Activated T-cell treated with anti-CD3 and anti-CD28 coated beads for 4 hours (primary cell): Measurements from ENCODE around the gene TOR1B.

Source experiments
- DNase-seq: peaks from one replicate; pipeline ENCODE4 v3.0.0-alpha.2; 2020

Gene TOR1B

DNA sequence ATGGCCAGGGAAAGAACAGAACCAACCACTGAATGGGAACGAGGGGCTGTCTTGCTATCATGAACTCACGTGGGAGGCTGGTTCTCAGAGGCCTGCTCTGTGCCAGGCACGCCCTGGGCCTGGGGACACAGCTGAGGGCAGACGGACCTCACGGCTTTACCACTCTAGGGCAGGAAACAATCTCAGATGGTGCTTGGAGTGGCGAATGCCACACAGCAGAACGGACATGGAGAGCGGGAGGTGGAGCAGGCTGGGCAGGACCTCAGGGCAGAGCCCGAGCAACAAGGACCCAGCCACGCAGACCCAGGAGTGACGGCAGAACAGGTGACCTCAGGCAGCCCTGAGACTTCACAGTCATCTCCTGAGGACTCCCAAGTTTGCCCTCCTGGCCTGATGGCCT, 12.3 kb downstream of the TOR1B start:
- no peak for DNase-seq

DNA sequence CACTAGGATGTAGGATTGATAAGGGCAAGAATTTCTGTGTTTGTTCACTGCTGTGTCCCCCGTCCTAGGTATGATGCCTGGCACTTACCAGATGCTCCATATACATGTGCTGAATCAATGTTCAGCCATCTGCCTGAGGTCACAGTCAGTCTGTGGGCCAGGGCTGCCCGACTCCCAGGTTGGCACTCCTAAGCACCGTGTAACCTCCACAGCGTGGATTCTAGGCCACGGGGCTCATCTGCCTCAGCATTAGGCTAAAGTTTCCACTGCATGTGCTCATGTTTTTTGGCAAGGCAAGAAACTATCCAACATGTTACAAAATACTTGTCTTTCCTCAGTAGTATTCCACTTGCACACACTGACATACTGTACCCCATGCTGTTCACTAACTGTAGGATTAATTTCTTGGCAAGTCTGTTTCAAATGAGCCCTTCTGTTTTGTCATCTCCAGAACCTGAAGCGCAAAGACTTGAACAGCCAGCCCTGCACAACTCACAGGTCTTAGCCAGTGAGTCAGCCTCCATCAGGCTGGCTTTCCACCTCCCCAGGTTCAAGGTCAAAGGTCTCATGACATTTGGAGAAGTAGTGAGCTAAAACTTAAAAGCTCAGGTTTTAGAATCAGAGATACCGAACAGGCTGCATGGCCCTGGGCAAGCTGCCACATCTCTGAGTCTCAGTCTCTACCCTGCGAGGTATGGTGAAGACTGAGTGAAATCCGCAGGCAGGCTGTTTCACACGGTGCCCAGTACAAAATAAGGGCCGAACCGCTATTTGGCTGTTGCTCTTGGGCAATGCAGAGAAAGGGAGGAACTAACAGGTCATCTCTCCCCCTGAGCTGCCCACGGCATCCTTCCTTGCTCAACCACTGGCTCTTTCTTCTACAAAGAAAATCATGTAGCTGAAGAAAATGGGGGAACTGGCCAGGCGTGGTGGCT, 13.8 kb downstream of the TOR1B start:
- no peak for DNase-seq

DNA sequence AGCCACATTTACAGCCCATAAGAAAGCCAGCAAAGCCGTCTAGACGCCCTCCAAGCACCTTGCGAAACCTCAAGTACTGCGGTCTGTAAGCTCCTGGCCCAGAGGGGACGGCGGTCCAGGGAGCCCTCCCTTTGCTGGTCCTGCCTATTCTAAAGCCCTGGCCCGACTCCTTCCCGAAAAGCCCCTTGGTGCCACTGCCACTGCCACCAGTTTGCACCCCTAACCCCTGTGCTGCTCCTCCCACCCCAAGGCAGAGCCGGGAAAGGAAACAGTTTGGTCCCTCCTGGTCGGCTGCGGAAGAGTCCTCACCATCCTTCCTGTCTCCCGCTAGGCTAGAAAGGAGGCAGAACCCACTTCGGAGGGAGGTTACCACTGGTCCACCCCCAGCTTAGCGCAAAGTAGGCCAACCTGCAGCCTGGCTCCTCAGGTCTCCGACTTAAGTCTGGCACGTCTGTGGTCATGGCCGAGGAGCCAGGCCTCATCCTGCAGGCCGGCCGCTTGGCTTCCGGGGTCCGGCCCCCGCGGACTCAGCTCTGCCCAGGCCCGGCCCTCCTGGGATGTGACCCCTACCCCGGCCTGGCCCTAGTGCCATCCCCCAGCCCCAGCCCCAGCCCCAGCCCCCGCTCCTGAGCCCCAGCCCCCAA, 20.0 kb downstream of the TOR1B start:
- DNase-seq, result no peak

DNA sequence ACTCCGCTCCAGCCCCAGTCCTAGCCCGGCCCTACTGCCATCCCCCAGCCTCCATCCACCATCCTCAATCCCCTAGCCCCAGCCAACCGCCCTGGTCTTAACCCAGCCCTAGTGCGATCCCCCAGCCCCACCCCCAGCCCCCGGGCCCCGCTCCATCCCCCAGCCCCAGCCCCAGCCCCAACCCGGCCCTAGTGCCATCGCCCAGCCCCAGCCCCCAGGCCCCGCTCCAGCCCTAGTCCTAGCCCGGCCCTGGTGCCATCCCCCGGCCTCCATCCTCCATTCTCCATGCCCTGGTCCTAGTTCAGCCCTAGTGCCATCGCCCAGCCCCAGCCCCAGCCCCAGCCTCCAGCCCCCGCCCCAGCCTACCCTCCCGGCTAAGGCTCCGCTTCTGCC, 20.6 kb downstream of the TOR1B start:
- no peak for DNase-seq

DNA sequence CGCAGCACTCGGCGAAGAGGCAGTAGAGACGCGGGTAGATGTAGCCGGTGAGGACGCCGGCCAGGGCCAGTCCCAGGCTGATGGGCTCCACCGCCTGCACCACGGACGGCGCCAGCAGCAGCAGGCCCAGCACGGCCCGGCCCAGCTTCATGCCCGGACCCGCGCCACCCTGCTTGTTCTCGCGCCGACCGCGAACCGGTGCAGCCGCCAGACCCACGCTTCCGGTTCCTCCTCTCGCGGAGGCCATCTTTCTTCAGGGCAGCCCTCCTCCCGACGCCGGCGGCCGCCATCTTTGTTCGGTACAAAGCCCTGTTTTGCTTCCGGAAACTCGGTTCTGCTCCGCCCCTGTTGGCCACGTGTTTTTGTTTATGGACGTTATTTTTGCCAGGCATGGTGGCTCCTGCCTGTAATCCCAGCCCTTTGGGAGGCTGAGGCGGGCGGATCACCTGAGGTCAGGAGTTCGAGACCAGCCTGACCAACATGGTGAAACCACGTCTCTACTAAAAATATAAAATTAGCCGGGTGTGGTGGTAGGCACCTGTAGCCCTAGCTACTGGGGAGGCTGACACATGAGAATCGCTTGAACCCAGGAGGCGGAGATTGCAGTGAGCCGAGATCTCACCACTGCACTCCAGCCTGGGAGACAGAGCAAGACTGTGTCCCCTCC, 21.1 kb downstream of the TOR1B start, which contains the start of gene TOR1A:
Gene TOR1A, minus strand, starts transcription at position 202 of the 667 bp plus-strand sequence. Its CDS starts 51 bp downstream, at position 151.
- DNase-seq, result peak; percentile 88

DNA sequence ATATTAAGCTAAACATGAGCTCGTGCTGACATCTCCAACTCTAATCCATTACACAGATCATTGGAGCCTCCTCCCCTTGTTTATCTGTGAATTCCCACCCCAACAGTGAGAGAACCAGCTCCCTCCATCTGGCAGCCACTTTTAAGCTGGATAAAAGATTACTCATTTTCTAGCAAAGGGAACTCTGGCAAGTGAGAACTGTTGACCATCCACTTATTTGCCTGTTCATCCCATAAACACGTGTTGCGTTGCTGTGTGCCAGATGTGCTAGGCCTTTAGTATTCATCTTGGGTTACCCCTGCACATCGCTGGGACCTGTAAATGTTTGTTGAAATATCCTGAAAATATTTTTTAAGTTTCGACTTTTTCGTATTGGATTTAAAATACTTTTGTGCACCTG, 23.4 kb downstream of the TOR1B start:
- no peak for DNase-seq

DNA sequence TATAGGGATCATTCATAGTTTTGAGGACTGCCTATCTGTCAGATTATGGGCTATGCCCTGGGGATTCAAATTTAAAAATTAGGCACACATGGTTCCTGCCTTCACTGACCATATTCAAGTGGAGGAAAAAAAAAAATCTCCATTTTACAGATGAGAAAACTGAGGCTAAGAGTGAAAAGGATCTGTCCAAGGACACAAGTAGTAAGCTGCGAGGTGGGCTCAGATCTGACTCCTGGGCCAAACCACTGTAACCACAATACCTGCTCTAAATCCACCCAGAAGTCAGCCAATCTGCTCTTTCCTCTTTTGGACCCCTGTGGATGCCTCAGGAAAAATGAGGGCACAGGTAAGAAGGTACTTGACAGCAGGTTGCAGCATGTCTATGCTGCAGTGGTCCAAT, 23.8 kb downstream of the TOR1B start:
- no peak for DNase-seq

DNA sequence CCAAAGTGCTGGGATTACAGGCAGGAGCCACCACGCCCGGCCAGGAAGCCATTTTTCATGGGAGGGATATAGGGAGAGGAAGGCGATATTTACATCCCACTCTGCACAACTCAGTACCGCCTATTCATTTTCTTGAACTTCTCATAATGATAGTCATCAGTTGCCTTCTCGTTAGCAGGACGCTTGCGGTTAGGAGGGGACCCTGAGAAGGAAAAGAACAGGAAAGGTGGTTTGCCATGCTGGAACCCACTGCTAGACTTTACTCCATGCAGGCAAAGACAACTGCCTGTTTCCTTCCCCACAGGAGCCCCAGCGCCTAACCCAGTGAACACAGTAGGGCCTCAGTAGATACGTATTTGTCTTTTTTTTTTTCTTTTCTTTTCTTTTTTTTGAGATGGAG, 25.1 kb downstream of the TOR1B start:
- no peak for DNase-seq

DNA sequence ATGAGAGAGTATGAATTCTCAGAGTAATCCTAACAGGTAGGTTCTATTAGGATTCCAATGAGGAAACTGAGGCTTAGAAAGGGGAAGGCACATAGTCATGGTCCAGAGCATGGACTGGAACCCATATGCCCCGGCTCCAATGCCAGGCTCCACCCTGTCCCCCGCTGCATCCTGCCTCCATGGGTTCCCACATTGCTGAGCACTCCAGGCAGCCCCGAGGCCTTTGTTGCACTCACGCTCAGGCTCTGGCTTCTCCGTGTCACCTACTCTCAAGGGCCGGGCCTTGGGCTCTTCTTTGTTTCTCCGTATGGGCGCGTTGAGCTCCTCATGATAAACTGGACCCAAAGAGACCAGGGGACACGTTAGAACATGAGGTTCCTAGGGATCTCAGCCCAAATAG, 26.0 kb downstream of the TOR1B start:
- no peak for DNase-seq

DNA sequence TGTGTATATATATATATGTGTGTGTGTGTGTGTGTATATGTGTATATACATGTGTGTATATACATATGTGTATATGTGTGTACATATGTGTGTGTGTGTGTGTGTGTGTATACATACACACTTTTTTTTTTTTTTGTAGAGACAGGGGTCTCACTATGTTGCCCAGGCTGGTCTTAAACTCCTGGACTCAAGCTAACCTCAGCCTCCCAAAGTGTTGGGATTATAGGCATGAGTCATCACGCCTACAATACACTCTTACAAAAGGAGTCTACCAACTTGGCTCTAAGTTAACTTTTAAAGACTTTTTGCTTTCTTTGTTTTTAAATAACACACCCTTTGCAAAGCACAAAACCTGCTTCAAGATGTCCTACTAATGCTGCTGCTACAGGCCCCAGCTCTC, 30.0 kb downstream of the TOR1B start:
- DNase-seq, result no peak

DNA sequence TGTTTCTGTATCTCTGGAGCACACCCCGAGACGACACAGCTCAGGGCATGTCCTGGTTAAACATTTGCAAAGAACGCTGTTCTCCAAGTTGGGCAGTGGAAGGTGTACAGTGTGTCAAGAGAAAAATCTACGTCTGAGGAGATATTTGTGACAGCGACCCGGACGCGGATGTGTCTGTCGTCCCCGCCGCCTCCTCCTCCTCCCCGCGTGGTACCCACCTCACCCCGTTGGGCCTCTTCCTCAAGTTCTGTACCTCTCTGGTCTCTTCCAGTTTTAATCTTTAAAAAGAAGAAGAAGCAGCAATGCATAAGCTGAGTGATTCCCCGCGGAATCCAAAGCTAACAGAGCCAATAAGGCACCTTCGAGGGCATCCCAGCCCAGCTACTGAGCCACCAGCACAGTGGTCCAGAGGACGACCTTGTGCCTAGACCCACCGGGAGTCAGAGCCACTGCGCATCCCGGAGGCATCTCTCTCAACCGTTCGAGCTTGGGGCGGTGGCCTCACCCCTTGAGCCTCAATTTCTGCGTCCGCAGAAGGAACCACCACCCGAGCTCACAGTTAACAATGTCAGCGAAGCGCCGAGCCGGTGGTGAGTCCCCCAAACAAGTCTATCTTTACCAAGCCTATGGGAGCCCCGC, 31.6 kb downstream of the TOR1B start:
- DNase-seq, result peak; percentile 35

DNA sequence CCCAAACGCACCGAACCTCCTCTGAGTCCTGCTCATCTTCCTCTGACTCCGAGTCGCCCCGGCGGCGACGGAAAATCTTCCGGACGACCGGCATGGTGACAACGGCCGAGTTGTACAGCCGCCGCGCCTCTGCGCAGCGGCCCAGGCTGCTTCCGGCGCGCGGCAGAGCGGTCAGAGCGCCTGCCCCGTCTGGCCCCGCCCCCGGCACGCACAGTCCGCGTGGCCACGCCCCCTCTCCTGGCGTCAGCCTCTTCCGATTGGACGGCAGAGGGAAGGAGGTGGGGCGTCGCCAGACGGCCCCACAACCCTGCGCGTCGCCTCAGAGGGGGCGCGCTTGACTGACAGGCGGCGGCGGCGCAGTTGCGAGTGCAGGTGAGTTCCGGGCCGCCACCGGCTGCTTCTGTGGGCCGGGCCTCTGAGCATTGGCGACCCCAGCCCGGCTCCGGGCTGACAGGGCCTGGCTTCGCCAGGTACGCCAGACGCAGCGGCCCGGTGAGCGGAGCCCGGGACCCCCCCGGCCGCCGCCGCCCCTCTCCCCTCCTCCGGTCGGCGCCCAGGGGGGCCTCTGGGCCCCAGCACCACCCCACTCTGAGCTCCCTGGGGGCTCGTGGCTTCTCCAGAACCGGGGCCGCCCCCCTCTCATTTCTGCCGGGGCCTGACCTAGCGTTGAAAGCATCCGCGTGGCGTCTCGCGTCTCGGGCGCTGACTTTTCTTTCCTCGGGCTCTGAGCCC, 32.3 kb downstream of the TOR1B start, which contains the start of the genes C9orf78 and USP20:
Gene C9orf78, minus strand, starts transcription at position 148 of the 732 bp plus-strand sequence. Its CDS starts 54 bp downstream, at position 94.
Gene USP20, plus strand, starts transcription at position 331 of the 732 bp plus-strand sequence. CDS start 17,098 bp downstream, outside the sequence.
- peak; percentile 96 for DNase-seq

DNA sequence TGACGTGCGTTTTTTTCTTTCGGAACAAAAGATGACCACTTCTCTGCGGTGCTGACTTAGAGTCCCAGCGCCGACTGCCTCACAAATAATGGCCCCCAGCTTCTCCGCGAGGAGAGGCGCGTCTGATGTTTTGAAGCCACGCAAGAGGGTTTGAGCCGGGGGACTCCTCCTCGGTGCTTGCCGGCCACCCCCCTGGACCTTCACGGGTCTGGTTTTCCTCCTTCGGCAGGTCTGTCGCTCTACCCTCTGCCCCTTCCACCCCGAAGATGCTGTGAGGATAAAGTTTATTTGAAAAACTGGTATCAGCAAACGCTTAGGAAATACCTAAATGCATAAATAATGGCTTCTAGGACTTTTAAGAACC, 32.9 kb downstream of the TOR1B start:
- DNase-seq, result no peak

DNA sequence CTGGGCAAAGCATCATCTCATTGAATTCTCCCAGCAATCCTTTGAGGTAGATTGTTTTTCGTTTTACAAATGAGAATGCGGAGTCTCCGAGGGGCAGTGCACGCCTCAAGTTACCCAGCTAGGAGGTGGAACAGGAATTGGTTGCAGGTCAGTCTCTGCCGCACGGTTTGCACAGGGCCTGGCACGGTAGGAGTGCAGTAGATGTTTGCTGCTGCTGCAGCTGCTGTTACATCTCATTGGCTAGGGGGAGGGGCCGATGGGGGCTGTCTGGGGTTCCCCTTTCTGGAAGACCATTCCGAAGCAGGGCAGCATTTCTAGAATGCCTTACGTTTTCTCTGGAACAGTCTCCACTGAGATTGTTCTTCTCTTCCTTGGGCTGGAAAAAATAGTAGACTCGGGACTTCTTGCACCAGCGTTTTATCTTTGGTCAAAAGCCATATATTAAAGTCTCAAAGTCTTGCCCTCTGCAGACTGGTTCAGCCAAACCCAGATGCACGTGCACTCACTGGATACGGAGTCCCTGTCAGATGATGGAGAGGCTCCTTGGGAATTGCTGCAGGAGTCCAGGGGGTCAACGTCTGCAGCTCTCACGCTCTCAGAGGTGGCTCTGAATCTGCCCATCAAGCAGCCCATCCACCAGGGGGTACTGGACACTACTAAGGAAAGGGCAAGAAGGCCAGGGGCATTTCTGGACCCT, 33.5 kb downstream of the TOR1B start:
- DNase-seq, result no peak

DNA sequence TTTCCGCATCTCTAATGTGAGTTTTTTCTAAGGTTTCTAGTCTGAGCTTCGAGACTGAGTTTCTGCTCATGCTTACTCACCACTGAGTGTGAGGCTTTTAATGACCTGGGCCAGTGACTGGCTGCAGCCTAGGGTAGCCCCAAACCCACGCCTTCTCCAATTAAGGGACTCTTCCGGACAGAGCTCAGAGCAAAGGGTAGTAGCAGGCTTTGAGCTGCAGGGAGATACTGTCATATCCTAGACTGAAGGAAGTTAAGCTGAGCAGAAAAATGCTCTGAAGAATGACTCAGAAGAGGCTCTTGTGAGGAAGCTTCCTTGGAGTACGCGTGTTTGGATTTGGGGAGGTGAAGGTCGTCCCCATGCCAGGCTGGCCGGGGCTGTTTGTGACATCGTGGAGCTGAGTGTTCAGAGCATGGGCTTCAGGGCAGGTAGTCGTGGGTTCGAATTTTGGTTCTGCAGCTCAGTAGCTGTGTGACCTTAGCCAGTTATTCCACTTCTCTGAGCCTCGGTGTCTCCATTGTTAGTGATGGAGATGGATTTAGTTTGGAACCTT, 35.8 kb downstream of the TOR1B start:
- DNase-seq, result no peak

DNA sequence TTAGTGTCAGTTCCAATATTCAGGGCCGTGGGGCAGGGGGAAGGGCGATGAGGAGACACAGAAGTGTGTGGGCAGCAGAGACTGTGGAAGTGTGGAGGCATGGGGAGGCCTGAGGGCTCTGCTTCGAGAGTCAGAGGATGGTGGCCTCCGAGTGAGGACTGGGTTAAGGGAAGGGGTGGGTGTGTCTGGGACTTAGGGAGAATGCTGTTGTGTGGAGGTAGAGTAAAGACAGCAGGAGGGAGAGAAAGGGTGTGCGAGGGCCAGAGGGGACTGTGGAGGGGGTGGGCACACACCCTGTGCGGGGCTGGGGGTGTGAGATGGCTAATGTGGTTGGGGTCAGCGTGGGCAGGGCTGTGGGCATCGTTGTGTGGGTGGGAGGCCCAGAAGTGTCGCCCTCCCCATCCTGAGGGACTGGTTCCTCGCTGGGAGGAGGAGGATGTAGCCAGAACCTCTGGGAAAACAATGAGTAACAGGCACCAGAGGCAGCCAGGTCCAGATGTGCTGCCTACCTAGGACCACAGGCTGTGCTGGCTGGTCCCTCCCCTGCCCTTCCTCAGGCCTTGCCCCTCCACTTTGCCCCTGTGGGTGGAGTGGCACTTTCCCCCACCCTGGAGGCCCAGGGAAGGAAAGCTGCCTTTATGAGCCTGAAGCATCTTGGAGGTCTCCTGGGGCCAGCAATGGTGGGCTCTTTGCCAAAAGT, 36.5 kb downstream of the TOR1B start:
- DNase-seq, result no peak

DNA sequence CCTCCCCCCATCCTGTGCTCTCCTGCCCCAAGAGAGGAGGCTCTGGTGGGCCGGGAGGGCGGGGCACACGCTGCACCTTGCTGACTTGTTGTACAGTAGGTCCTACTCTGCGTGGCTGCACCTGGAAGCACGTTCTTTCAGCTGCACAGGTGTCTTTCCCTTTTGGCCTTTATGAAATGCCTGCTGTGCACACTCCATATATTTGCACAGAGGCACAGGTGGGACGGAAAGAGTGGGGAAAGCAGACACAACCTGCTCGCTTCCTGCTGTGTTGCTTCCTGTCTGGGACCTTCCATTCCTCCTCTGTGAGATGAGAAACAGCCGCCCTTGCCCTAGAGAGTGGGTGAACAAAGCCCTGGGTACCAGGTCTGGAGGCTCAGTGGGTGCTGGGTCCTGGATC, 37.0 kb downstream of the TOR1B start:
- no peak for DNase-seq

DNA sequence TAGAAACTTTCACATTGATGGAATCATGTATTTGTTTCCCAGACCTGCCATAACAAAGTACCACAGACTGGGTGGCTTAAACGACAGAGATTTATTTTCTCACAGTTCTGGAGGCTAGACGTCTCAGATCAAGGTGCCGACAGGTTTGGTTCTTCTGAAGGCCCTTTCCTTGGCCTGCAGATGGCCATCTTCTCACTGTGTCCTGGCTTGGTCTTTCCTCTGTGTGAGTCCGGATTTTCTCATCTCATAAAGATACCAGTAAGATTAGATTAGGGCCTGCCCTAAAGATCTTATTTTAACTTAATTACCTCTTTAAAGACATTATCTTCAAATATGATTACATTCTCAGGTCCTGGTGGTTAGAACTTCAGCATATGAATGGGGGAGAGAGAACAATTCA, 38.1 kb downstream of the TOR1B start:
- DNase-seq, result no peak

DNA sequence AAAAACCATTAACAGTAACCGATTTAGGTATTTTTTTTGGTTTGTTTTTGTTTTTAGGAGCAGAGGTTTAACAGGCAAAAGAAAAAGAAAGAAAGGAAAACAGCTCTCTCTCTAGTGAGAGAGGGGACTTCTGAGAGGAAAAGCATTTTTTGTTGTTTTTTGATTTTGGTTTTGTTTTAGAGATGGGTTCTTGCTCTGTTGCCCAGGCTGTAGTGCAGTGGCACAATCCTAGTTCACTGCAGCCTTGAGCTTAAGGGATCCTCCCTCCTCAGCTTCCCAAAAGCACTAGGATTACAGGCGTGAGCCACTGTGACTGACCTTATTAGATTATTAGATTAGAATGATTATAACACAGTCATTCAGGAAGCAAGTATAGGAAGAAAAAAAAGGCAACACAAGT, 42.4 kb downstream of the TOR1B start:
- DNase-seq, result no peak

DNA sequence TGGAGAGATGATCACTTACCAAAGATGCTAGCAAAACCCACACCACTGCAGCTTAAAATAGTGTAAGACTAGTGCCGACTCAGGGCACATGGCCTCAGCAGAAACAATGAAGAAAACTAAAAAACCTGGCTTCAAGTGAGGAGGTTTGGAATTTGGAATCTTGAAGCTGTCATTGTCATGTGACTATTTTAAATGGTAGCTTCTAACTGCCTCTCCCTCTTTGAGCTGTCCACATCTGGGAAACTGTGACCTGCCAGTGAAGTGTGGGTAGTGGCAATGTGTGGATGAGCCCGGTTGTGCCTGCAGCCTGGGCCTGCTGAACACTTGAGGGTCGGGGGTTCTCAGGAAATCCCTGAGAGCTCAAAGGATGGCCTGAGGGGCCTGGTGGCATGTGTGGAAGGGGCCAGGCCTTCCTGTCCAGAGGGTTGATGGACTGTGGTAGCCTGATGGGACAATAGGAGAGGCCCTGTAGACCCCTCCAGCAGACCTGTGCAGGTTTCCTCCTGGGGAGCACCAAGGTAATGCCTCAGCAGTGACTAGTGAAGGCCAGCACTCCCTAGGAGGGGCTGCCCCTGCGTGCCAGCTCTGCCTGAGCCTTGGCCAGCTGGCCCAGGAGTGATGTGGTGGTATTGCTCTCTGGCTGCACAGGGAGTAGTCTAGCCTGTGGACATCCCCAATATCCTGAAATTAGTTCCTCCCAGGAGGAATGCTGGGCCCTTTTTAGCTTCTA, 45.9 kb downstream of the TOR1B start:
- DNase-seq, result no peak
